ENCODE measurements around the gene SH2D3A.

DNA sequence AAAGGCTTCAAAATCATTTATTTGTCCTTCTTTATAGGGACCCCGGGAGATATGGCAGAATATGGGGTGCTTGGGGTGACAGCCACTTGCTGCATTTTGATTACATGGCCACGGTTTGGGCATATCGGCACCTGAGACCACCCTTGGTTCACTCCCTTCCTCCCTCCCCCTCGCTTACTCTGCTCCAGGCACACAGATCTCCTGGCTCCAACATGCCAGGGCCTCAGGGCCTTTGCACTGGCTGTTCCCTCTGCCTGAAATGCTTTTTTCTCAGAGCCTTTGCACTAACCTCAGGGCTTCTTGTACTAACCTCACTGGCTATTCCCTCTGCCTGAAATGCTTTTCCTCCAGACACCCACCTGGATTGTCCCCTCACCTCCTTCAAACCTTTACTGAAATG lies 29.0 kb upstream of the SH2D3A start:
- TF ChIP-seq TCF7L2 (IDR thresholded peaks at IDR 0.05; ENCODE audit: borderline replicate concordance, extremely low read depth, insufficient read depth, insufficient read length) (no peak), SIN3A (IDR thresholded peaks at IDR 0.05; ENCODE audit: low read depth) (no peak), RAD21 (IDR thresholded peaks at IDR 0.05; ENCODE audit: low read depth) (no peak), POLR2A (IDR thresholded peaks at IDR 0.05; ENCODE audit: borderline replicate concordance, extremely low read depth, insufficient read depth, insufficient read length) (no peak), CBX3 (IDR thresholded peaks at IDR 0.05; ENCODE audit: low read depth) (no peak), EZH2phosphoT487 (IDR thresholded peaks at IDR 0.05; ENCODE audit: borderline replicate concordance) (no peak), ZNF274 (IDR thresholded peaks at IDR 0.05; ENCODE audit: low read depth, low read length) (no peak), FOSL1 (IDR thresholded peaks at IDR 0.05; ENCODE audit: low read depth) (no peak)
- TF ChIP-seq, protein P1, sequence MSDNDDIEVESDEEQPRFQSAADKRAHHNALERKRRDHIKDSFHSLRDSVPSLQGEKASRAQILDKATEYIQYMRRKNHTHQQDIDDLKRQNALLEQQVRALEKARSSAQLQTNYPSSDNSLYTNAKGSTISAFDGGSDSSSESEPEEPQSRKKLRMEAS (IDR thresholded peaks at IDR 0.05) = no peak
- TF ChIP-seq, protein P2, sequence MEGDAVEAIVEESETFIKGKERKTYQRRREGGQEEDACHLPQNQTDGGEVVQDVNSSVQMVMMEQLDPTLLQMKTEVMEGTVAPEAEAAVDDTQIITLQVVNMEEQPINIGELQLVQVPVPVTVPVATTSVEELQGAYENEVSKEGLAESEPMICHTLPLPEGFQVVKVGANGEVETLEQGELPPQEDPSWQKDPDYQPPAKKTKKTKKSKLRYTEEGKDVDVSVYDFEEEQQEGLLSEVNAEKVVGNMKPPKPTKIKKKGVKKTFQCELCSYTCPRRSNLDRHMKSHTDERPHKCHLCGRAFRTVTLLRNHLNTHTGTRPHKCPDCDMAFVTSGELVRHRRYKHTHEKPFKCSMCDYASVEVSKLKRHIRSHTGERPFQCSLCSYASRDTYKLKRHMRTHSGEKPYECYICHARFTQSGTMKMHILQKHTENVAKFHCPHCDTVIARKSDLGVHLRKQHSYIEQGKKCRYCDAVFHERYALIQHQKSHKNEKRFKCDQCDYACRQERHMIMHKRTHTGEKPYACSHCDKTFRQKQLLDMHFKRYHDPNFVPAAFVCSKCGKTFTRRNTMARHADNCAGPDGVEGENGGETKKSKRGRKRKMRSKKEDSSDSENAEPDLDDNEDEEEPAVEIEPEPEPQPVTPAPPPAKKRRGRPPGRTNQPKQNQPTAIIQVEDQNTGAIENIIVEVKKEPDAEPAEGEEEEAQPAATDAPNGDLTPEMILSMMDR (IDR thresholded peaks at IDR 0.05 in 2 of 3, conservative IDR thresholded peaks at IDR 0.05 in 1 of 3; ENCODE audit: borderline replicate concordance in 1 of 3, insufficient read depth in 1 of 3, low read depth in 2 of 3, low read length in 2 of 3) = no peak
- TF ChIP-seq, protein P3, sequence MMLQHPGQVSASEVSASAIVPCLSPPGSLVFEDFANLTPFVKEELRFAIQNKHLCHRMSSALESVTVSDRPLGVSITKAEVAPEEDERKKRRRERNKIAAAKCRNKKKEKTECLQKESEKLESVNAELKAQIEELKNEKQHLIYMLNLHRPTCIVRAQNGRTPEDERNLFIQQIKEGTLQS (IDR thresholded peaks at IDR 0.05) = no peak
- TF ChIP-seq, protein P4, sequence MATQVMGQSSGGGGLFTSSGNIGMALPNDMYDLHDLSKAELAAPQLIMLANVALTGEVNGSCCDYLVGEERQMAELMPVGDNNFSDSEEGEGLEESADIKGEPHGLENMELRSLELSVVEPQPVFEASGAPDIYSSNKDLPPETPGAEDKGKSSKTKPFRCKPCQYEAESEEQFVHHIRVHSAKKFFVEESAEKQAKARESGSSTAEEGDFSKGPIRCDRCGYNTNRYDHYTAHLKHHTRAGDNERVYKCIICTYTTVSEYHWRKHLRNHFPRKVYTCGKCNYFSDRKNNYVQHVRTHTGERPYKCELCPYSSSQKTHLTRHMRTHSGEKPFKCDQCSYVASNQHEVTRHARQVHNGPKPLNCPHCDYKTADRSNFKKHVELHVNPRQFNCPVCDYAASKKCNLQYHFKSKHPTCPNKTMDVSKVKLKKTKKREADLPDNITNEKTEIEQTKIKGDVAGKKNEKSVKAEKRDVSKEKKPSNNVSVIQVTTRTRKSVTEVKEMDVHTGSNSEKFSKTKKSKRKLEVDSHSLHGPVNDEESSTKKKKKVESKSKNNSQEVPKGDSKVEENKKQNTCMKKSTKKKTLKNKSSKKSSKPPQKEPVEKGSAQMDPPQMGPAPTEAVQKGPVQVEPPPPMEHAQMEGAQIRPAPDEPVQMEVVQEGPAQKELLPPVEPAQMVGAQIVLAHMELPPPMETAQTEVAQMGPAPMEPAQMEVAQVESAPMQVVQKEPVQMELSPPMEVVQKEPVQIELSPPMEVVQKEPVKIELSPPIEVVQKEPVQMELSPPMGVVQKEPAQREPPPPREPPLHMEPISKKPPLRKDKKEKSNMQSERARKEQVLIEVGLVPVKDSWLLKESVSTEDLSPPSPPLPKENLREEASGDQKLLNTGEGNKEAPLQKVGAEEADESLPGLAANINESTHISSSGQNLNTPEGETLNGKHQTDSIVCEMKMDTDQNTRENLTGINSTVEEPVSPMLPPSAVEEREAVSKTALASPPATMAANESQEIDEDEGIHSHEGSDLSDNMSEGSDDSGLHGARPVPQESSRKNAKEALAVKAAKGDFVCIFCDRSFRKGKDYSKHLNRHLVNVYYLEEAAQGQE (IDR thresholded peaks at IDR 0.05; ENCODE audit: low read depth) = no peak

Data from HCT116 (cell line).